Activated CD8-positive, alpha-beta memory T cell treated with anti-CD3 and anti-CD28 coated beads, Interleukin-2, amount 50 U/mL, for 48 hours (primary cell): ENCODE results near the gene LEUTX.

Experiments used
- DNase-seq: peaks from one replicate; pipeline ENCODE4 v3.0.0-alpha.2; 2020

Gene LEUTX

DNA sequence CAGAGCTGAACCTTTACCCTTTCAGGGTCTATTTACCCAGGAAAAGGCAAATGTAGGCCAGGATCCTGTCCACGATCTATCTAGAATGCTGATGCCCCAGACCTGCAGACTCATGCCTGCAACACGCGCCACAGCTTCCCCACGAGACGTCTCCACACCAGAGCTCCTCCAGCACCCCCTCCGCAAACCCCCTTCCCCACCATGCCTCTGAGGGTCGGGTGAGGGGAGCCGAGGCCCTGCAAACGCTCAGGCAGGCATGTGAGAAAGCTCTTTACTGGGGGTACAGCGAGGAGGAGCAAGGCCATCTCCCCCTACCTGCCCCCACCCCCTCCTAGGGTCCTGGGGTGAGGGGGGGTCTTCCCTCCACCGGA lies 46.4 kb downstream of the LEUTX start:
- no peak for DNase-seq

DNA sequence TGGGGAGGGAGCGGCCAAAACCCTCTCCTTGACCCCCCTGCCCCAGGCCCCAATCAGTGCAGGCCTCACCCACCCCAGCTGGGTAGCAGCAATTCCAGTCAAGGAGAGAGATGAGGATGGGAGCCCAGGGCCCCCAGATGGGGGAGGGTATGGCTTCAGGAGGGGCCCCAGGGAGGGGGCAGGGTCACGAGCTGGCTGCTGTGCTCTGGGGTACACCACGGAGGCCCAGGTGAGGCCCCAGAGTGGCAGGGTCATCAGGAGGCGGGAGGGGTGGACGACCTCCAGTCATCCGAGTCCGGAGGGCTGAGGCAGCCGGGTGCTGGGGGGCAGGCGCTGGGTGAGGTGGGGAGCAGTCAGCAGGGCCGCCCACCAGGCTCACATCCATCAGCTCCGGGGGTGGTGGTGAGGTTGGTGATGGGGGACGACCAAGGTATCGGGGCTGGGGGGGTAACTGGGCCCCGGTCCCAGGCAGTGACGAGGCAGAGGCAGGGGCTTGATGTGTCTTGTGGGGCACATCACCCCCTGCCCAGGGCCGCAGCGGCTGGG lies 47.0 kb downstream of the LEUTX start:
- DNase-seq, result no peak

DNA sequence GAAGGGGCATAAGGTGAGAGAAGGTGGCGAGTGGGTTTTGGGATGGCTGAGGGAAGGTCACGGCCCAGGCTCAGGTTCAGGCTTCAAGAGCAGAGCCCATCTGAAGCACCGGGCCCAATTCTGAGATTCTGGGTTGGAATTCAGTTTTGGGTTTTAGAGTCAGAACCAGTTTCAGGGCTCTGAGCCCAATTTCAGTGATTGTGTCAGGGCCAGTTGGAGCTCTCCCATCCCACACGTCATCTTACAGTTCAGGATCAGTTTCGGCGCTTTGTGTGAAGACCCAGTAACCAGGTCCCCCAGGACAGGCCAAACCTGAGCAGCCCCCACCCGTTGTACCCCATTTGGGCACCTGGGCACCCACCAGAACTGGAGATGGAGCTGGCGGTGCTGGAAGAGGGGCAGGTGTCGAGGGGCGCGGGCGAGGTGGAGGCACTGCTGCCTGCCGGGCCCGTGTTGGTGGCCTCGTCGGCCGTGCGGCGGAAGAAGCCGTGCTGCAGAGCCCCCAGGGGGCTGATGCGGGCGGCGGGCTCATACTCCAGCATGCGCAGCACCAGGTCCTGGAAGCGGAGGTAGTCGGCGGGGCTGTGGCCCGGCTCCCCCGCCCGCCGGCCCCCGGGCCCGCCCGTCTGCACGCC lies 47.8 kb downstream of the LEUTX start:
- no peak for DNase-seq

DNA sequence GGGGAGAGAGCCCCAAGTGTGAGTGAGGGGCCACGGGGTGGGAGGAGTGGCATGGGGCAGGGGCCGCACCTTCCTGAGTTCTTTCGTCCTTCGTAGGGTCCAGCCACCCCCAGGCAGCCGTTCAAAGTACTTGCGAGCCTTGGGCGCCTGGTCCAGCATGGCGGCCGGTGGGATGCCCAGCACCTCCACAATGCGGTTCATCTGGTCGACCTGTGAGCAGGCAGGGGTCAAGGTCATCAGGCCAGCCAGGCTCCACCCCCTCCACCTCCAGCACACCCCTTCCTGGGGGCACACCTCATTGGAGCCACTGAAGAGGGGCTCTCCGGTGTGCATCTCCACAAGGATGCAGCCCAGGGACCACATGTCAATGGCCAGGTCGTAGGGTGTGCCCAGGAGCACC lies 48.6 kb downstream of the LEUTX start:
- no peak for DNase-seq

DNA sequence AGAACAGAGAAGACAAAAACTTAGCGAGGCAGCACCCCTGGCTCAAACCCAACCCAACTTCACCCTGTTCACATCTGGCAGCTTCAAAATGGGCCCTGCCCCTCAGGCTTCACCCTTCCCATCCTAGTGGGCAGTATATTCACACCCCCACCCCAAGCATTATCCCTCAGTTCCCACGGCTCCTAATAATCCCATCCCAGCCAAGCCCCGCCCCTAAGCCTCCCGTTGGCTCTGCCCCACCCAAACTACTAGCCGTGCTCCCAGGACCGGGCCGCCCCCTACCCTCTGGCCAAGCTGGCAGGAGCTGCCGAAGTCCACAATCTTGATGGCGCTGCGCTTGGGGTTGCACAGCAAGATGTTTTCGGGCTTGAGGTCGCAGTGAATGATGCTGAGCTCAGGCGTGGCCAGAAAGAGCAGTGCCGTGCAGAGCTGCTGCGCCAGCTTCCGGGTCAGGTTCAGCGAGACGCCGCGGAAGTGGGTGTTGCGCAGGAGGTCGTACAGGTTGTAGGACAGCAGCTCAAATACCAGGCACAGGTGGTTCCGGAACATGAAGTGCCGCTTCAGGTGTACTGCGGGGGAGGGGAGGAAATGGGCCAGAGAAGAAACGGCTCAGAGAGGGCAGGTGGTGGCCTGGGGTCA lies 49.5 kb downstream of the LEUTX start:
- no peak for DNase-seq

DNA sequence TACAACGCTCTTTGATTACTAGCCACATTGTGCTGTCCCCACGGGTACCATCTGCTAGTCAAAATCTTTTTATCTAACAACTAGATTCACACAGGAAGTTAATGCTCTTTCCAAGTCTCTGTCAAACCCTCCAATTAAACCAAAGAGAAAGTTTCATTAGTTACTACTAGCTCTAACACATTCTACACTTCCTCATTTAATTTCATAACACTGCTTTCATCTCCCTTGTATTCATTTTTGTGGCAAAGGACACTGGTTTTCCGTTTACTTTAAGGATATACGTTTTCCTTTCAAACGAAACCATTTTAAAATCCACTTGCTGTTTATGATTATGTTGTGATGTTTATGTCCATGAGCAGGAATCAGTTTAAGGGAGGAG lies 50.0 kb downstream of the LEUTX start:
- no peak for DNase-seq

DNA sequence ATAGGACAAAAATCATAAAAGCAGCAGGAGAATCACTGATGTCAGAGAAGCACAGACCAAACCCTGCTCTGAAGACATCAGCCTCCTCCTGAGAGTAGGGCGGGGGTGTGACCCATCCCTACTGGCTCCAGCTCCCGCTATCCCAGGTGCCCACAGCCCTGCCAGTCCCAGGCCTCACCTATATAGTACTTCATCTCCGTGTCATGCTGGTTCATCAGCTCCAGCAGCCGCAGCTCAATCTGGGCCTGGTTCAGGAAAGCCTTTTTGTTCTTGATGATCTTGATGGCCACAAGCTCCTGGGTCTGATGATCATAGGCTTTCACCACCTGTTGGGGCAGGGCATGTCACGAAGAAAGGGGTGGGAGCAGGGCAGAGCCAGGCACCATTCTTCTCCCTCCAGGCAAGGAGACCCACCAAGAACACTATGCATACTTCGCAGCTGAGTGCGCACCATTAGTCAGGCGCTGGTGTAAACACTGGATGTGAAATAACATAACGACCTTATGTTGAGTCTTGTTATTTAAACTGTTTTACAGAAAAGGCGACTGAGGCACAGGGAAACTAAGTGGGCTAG lies 51.1 kb downstream of the LEUTX start:
- no peak for DNase-seq

DNA sequence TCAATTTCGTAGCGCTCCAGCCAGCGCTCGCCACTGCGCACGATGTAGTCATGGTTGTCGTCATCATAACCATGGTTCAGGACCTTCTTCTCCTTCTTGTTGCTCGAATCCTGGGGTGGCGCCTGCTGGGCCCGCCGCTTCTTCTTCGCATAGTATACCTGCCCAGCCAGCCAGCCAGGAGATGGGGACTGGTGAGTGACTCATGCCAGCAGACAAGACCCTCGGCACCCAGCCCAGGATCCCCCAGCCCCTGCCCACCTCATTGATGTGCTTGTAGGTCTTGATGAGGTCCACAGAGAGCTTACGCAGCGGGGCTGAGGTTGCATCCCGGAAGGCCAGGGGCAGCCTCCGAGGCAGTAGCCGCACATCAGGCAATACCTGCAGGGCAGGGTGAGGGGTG lies 51.8 kb downstream of the LEUTX start:
- no peak for DNase-seq

DNA sequence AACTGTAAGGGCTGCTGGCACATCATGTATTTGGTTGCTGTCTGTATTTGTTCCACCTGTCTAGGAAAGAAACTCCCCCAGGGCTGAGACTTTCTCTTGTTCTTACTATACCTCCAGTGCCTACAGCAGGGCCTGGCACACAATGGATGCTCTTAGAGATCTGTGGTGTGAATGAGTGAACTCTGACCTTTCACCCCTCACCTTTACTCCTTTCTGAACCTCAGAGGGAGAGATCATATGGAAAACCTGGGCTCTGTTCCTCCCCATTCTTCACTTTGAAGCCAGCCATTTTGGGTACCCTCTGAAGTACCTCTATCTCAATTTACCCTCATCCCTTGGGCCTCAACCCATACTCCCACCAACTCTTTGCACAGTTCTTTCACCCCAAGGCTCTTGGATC lies 52.2 kb downstream of the LEUTX start:
- DNase-seq, result no peak

DNA sequence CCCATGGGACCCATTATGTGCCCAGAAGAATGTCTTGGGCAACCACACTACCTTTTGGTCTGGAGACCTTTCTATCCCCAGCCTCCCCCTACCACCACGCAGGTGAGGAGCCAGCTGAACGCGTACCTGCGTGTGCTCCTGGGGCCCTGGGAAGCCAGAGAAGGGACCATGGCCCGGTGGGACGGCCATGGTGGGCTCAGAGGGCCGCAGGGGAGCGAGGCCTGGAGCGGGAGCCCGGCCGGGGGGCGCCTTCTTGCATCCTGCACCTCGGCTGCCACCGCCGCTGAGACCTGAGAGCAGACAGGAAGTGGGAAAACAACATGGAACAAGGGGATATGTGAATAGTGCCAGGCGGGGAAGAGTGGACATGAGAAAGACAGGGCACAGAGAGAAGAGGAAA lies 53.0 kb downstream of the LEUTX start:
- DNase-seq, result no peak

DNA sequence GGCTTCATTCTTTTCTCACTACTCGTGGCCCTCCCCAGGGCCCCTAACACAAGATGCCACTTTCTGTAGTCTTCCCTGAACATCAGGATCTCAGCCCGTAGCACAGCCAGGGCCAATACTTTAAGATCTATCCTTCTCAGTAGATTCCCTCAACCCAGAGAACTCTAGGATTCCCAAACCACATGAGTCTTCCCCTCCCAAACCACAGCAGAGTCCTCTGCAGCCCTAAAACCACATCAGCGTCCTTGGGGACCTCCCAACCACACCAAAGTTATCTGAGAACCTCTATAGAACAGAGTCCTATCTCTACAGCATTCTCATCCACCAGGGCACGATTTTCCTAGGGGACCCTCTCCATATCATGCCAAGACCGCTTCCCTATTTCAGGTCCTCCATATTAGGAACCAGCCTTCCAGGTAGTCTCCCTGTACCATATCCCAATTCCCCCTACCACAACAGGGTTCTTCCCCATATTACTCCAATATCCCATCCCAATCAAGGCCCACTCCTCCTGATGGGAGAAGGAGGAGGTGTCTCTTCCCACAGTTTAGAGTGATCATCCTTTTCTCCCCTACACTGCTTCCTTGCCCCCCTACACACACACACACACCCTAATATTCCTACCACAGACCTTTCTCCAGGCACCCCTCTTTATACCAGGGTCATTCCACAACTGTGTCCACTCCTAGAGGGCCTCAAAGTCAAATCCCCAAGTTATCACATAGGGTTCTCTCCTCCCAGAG lies 53.9 kb downstream of the LEUTX start:
- no peak for DNase-seq

DNA sequence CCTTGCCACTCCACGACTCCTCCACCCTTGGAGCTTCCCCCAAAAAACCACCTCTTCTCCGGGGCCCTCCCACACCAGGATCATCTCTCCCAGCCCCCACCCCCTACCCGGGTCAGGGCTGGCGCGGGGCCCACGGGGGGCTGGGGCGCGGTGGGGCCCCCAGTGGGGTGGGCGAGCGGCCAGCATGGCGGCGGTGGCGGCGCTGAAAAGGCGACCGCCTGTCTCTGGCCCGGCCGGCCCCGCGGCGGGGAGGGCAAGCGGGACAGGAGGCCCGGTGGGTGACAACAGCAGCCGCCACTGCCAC lies 54.5 kb downstream of the LEUTX start:
- no peak for DNase-seq

DNA sequence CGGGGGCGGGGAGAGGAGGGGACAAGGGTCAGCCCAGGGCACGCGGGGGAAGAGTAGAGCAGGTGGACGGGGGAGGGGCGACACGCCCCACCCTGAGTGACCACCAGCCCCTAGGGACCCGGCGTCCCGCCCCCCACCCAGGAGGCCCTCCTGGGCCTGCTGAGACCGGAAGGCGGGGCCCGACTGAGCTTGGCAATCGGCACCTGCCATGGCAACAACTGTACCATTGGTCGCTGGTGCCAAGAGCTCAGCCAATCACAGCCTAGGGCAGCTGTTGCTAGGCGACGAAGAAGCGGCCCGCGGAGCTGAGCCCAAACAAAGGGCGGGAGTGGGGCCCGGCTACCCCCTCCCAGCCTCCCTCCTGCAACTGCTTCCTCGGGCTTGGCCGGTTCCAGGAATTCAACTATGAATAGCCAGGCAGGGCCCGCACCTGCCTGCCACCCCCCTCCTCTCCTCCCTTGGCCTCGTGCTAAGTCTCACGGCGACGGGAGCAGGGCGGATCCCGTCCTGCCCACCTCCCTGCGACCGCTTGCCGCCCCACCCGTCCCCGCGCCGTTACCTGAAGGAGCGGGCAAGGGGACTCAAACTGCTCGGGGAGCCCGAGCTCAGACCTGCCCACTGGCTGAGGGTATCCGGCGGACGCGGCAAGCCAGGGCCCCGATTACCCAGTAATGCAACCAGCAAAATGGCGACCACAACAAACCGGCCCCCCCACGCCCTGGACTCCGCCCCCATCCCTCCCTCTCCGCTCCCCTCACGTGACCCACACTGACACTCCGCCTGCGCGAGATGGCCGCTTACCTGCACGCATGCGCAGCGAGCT lies 55.0 kb downstream of the LEUTX start, which contains the start of gene DYRK1B:
Gene DYRK1B, minus strand, starts transcription at position 699 of the 823 bp plus-strand sequence. CDS start 2,295 bp downstream, outside the sequence.
- peak; percentile 96 for DNase-seq

DNA sequence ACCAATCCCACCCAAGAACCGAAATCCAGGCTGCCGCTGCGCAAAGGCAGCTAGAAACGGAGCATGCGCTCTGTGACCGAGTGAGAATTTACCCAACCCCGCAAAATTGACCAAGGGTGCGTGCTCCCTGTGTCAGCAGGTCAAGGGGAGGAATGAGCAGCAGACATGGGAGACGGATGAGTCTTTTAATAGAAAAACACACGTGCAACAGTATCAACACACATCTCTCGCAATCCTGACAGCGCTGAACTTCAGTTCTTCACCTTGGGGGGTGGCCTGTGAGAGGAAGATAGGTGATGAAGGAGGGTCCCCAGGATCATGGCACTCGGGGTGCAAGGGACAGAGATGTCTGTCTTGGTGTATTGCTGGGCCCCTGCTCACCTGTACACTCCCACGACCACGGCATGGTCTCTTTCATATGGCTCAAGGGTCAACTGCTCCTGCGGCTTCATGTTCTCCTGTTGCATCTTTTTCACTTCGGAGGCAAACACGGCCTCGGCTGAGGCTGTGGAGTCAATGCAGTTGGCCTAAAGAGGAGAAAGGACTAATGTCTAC lies 55.7 kb downstream of the LEUTX start:
- DNase-seq, result no peak
